Erythroblast (primary cell): ENCODE data around the gene ITPRIPL1.

Experiments used
- GATA1 ChIP-seq: IDR thresholded peaks from 2 replicates; pipeline ENCODE4 v1.6.1; 2011; ENCODE audit warnings: low read depth, mild to moderate bottlenecking, control low read depth, low read length, moderate library complexity
- POLR2A ChIP-seq: IDR thresholded peaks from 2 replicates; pipeline ENCODE4 v1.6.1; 2011; ENCODE audit warnings: mild to moderate bottlenecking, low read length

DNA sequence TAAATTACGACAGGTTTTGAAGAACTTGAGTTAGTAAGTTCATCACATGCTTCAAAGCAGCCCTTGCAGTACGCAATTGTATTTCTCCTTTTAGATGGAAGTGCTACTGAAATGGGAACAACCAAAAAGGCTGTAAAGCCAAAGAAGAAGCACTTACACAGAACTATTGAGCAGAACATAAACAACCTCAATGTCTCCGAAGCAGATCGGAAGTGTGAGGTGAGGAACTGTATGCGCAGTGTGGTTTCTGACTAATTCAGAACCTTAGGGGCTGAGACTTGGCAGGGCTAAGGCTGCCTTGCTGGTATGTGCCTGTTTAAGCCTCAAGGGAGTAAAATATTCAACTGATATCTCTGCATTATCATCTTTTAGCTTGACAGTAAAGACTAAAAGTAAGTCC lies 18.9 kb downstream of the ITPRIPL1 start:
- TF ChIP-seq POLR2A, result no peak
- TF ChIP-seq GATA1, result no peak
